Colonic mucosa (tissue), 4 donors: ENCODE measurements around the gene ZNF761. TPM values are rescaled to one million over a fixed set of nuclear protein-coding genes. Genes with fewer than 3 reads are reported as not detected.
"Not testable (repeated sequence)": the region's sequence is repeated elsewhere in the genome, so short reads cannot be mapped to it uniquely, and the experiment has no call there.

Experiments
- DNase-seq: peaks from one replicate; pipeline ENCODE4 v3.0.0-alpha.2; 2020
- H3K27ac ChIP-seq: fragments of 200-600 bp; one replicate; pipeline ENCODE4 v1.8.0; 2021
- H3K27me3 ChIP-seq: fragments of 200-600 bp; one replicate; pipeline ENCODE4 v1.8.0; 2021
- H3K36me3 ChIP-seq: fragments of 200-600 bp; one replicate; pipeline ENCODE4 v1.8.0; 2021
- H3K4me1 ChIP-seq: fragments of 200-600 bp; one replicate; pipeline ENCODE4 v1.8.0; 2021; ENCODE audit warnings: mild to moderate bottlenecking
- H3K4me3 ChIP-seq: fragments of 200-600 bp; one replicate; pipeline ENCODE4 v1.8.0; 2021
- H3K9ac ChIP-seq, 2 donors: one replicate each; pipeline ENCODE4 v1.7.0; 2013; ENCODE audit warnings: control low read depth in 2 of 2, low read depth in 2 of 2, low read length in 2 of 2
- H3K9me3 ChIP-seq: fragments of 200-600 bp; one replicate; pipeline ENCODE4 v1.8.0; 2021
- intact Hi-C: fragments of 100-400 bp; cut with DNase I; formaldehyde crosslinking; loops from one replicate; pipeline ENCODE4 v1.14.1; 2022
- total RNA-seq, 2 donors: library from RNA; stranded (reverse); fragmentation: NEBNext Ultra II Directional in 1 of 2; extraction: Animal tissue kit (Norgen Biotek cat#: 25700) in 1 of 2; gene quantifications; one replicate each; pipeline ENCODE4 v1.2.1, GENCODE V29; 2021
- TF ChIP-seq, protein P1 (sequence below): fragments of 200-600 bp; IDR thresholded peaks from one replicate; pipeline ENCODE4 v1.8.0; 2022; ENCODE audit warnings: antibody characterized with exemption, mild to moderate bottlenecking
- donor health status: healthy.
- donor health status: DM: no; HTN: no; CAD: no.
- donor health status: DM: no; HTN: no; CAD: no.

The ZNF761 gene
- total RNA-seq, 2 donors from 2014 or later: 5.6 to 10.1 TPM

DNA sequence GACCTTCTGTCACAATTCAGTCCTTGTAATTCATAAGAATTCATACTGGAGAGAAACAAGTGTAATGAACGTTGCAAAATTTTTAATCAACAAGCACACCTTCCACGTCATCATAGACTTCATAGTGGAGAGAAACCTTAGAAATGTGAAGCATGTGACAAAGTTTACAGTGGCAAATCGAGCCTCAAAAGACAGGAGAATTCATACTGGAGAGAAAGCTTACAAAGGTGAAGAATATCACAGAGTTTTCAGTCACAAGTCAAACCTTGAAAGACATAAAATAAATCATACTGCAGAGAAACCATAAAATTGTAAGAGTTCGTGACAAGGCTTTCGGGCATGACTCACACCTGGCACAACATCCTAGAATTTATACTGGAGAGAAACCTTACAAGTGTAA, 60.4 kb downstream of the ZNF761 start:
- no peak for DNase-seq
- Histone ChIP-seq H3K4me3 (no peak overlapping the region), H3K9me3 (peaks cover 13% of the 10 kb centered on the region), H3K27me3 (no peaks in the 10 kb centered on the region), H3K27ac (no peak overlapping the region), H3K4me1 (no peaks in the 10 kb centered on the region), H3K36me3 (peaks cover 3% of the 10 kb centered on the region), H3K9ac (no peak overlapping the region)
- intact Hi-C loops: no loop called here
- TF ChIP-seq, protein P1, sequence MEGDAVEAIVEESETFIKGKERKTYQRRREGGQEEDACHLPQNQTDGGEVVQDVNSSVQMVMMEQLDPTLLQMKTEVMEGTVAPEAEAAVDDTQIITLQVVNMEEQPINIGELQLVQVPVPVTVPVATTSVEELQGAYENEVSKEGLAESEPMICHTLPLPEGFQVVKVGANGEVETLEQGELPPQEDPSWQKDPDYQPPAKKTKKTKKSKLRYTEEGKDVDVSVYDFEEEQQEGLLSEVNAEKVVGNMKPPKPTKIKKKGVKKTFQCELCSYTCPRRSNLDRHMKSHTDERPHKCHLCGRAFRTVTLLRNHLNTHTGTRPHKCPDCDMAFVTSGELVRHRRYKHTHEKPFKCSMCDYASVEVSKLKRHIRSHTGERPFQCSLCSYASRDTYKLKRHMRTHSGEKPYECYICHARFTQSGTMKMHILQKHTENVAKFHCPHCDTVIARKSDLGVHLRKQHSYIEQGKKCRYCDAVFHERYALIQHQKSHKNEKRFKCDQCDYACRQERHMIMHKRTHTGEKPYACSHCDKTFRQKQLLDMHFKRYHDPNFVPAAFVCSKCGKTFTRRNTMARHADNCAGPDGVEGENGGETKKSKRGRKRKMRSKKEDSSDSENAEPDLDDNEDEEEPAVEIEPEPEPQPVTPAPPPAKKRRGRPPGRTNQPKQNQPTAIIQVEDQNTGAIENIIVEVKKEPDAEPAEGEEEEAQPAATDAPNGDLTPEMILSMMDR: no peak

DNA sequence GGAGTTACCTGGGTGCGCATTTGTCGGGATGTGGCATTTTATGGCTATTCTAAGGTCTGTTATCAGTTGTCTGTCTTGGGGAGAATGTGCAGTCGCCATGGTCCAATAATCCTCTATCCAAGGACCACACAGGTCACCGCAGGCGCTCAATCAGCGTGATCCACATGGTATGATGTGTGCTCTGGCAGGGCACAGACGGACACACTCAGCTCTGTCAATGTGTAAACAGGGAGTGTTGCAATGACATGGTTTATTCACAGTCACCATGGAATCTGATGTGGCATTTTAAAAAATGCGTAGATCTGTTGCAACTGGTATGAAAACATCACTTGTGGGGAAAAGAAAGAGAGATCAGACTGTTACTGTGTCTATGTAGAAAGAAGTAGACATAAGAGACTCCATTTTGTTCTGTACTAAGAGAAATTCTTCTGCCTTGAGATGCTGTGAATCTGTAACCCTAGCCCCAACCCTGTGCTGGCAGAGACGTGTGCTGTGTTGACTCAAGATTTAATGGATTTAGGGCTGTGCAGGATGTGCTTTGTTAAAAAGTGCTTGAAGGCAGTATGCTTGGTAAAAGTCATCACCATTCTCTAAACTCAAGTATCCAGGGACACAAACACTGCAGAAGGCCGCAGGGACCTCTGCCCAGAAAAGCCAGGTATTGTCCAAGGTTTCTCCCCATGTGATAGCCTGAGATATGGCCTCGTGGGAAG, 65.7 kb downstream of the ZNF761 start:
- intact Hi-C loops, H3K9ac ChIP-seq: not testable (repeated sequence)

DNA sequence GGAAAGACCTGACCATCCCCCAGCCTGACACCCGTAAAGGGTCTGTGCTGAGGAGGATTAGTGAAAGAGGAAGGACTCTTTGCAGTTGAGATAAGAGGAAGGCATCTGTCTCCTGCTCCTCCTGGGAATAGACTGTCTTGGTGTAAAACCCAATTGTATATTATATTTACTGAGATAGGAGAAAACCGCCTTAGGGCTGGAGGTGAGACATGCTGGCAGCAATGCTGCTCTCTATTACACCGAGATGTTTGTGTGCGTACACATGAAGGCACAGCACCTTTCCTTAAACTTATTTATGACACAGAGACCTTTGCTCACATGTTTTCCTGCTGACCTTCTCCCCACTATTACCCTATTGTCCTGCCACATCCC, 66.2 kb downstream of the ZNF761 start:
- H3K36me3 ChIP-seq, H3K4me3 ChIP-seq, intact Hi-C loops, H3K27ac ChIP-seq, H3K9me3 ChIP-seq, H3K4me1 ChIP-seq, H3K9ac ChIP-seq, DNase-seq, H3K27me3 ChIP-seq: not testable (repeated sequence)

More for the DNA sequence above, 65.7 kb downstream of the ZNF761 start:
- not testable (repeated sequence) for H3K9me3 ChIP-seq, H3K4me3 ChIP-seq, DNase-seq, H3K27me3 ChIP-seq, H3K36me3 ChIP-seq, H3K27ac ChIP-seq, H3K4me1 ChIP-seq

DNA sequence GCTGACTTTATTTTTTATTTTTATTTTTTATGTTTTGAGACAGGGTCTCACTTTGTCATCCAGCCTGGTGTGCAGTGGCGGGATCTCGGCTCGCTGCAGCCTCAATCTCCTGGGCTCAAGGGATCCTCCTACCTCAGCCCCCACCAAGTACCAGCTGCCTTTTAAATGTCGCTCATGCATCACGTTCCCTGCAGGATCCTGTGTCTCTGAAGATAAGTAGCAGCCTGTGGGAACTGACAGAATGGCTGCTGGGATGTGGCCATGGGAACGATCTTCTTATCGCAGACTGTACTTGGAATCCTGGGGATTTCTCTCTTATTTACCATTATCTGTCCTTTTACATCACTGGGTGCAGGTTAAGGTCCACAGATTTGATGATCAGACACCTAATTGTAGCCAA, 71.4 kb downstream of the ZNF761 start:
- H3K27ac ChIP-seq, H3K36me3 ChIP-seq, DNase-seq, H3K9ac ChIP-seq, H3K4me1 ChIP-seq, H3K9me3 ChIP-seq, H3K4me3 ChIP-seq, H3K27me3 ChIP-seq: not testable (repeated sequence)
- intact Hi-C loops: loop anchor here (10.0 kb wide), 1 partner anchor 78 kb away; no protein-coding TSS in a partner anchor

DNA sequence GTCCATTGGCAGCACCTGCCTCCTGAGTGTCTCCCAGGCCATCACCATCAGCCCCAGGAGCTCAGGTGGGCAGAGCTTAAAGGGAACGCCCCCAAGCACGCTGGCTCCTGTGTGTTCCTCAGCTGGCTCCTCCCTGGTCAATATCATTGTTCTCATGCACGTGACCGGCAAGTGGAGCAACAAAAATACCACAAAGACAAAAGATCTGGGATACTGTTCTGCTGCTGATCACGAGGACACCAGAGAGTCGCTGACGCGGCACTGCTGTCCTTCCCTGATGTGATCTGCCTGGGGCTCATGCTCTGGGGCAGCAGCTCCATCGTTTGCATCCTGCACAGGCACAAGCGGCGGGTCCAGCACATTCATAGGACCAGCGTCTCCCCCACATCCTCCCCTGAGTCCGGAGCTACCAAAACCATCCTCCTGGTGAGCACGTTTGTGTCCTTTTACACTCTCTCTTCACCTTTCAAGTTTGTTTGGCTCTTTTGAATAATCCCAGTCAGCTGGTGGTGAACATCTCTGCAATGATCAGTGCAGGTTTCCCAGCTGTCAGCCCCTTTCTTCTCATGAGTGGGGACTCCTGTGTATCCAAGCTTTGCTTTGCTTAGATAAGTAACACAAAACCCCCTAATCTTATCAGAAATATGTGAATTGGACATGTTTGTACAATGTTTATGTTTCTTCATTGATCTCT, 72.0 kb downstream of the ZNF761 start:
- H3K27ac ChIP-seq, H3K27me3 ChIP-seq, DNase-seq, H3K9ac ChIP-seq, H3K4me1 ChIP-seq, H3K4me3 ChIP-seq, H3K9me3 ChIP-seq, H3K36me3 ChIP-seq: not testable (repeated sequence)
- intact Hi-C loops: loop anchor here (10.0 kb wide), 1 partner anchor 79 kb away; no protein-coding TSS in a partner anchor

DNA sequence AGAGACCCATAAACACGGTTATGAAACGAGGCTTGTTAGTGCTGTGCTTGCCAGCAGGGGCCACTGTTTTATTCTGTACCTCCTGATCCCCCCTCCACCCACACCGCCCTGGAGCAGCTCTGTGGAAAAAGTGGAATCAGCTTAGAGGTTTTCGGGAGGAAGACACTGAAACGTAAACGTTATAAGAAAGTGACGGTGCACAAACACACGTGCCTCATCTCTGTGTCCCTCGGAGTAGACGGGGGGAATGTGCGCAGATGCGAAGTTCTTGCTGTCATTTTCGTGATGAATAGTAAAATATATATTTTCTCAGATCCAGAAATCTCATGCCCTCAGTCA, 72.5 kb downstream of the ZNF761 start:
- H3K4me3 ChIP-seq, H3K36me3 ChIP-seq, H3K9ac ChIP-seq, H3K27ac ChIP-seq, H3K9me3 ChIP-seq, H3K4me1 ChIP-seq, DNase-seq, H3K27me3 ChIP-seq: not testable (repeated sequence)
- intact Hi-C loops: loop anchor here (10.0 kb wide), 1 partner anchor 80 kb away; no protein-coding TSS in a partner anchor

DNA sequence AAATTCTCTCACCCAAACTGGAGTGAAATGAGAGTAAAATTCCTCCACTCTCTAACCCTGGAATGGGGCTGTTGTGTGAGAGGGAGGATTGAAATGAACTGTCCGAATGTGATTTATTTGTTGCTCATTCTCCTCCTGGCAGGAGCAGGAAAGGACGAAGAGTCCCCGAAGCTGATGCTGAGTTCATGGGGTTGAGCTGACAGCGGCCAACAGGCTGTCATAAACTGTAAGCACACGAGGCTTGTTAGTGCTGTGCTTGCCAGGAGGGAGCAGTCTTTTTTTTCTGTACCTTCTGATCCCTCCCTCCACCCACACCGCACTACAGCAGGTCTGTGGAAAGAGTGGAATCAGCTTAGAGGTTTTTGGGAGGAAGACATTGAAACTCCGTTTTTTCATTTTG, 73.1 kb downstream of the ZNF761 start:
- TF ChIP-seq, protein P1: no peak
- no peak for DNase-seq
- H3K27ac ChIP-seq: no peak overlapping the region
- no peaks in the 10 kb centered on the region for H3K27me3 ChIP-seq
- H3K9ac ChIP-seq: no peak overlapping the region
- H3K9me3 ChIP-seq: no peaks in the 10 kb centered on the region
- H3K4me3 ChIP-seq: no peak overlapping the region
- H3K36me3 ChIP-seq: no peaks in the 10 kb centered on the region
- no peaks in the 10 kb centered on the region for H3K4me1 ChIP-seq
- intact Hi-C loops: loop anchor here (10.0 kb wide), 1 partner anchor 80 kb away; no protein-coding TSS in a partner anchor

DNA sequence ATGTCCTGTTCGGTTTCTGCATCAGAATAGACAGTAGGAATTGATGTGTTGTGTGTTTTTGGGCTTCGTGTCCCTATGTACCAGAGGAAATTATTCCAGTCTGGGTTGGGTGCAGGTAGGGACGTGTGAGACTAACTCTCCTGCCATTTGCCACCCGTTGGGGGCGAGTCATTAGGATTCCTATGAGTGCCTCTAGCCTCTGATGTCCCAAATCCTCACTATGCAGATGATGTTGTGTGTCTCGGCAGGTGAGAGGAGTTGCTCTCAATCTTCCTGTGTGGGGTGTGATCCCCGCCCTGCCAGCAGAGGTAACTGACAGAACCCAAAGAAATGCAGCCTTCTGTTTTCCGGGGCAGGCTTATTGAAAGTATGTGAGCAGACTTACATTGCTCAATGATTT, 74.9 kb downstream of the ZNF761 start:
- intact Hi-C loops: loop anchor here (10.0 kb wide), 1 partner anchor 82 kb away; no protein-coding TSS in a partner anchor
- H3K9me3 ChIP-seq: no peaks in the 10 kb centered on the region
- H3K4me1 ChIP-seq: no peaks in the 10 kb centered on the region
- H3K27me3 ChIP-seq: no peaks in the 10 kb centered on the region
- H3K27ac ChIP-seq: no peak overlapping the region
- no peaks in the 10 kb centered on the region for H3K36me3 ChIP-seq
- no peak for DNase-seq
- no peak overlapping the region for H3K9ac ChIP-seq
- TF ChIP-seq, protein P1: no peak
- H3K4me3 ChIP-seq: no peak overlapping the region
